WTC11 (cell line): ENCODE data around the gene NRXN3. TPM values are rescaled to one million over a fixed set of nuclear protein-coding genes. Genes with fewer than 3 reads are reported as not detected.

Source experiments
- ATAC-seq: fragments of 200-7000 bp; cut with Tn5 transposase; 2 replicates; pipeline ENCODE4 v1.10.0; 2021; ENCODE audit warnings: mild to moderate bottlenecking, moderate library complexity
- CTCF ChIA-PET: fragments of 300-600 bp; sonication (Branson Sonifier 250); formaldehyde crosslinking; loops from one replicate; lab custom pipeline; 2021; ENCODE audit warnings: antibody characterized with exemption; lab: Charles Lee
- POLR2A ChIA-PET: fragments of 350-600 bp; sonication (Branson Sonifier 250); formaldehyde crosslinking; loops from one replicate; lab custom pipeline; 2021; ENCODE audit warnings: antibody characterized with exemption; lab: Charles Lee
- DNase-seq: peaks from one replicate; pipeline ENCODE4 v3.0.0; 2021; ENCODE audit warnings: low spot score
- H3K27ac Mint-ChIP-seq: 2 replicates; pipeline ENCODE4 v1.8.0; 2021; ENCODE audit warnings: mixed read lengths
- H3K27me3 Mint-ChIP-seq: 2 replicates; pipeline ENCODE4 v1.8.0; 2021; ENCODE audit warnings: low read depth, mild to moderate bottlenecking, moderate library complexity, mixed read lengths
- H3K36me3 Mint-ChIP-seq: 2 replicates; pipeline ENCODE4 v1.8.0; 2021; ENCODE audit warnings: mixed read lengths
- H3K4me1 Mint-ChIP-seq: 2 replicates; pipeline ENCODE4 v1.8.0; 2022; ENCODE audit warnings: mixed read lengths
- H3K4me3 Mint-ChIP-seq: 2 replicates; pipeline ENCODE4 v1.8.0; 2021; ENCODE audit warnings: mild to moderate bottlenecking, moderate library complexity, mixed read lengths
- H3K9me3 Mint-ChIP-seq: 2 replicates; pipeline ENCODE4 v1.8.0; 2021; ENCODE audit warnings: mixed read lengths
- EMX1 ChIP-seq: fragments of 250-450 bp; sonication (Bioruptor Pico); IDR thresholded peaks from 2 replicates; pipeline ENCODE4 v1.8.0; 2021; ENCODE audit warnings: mild to moderate bottlenecking
- ETV6 ChIP-seq: sonication (generic); formaldehyde crosslinking; IDR thresholded peaks from 2 replicates; pipeline ENCODE4 v1.8.1; 2022; ENCODE audit warnings: mild to moderate bottlenecking, missing genetic modification reagents
- FOXK1 ChIP-seq: sonication (generic); formaldehyde crosslinking; IDR thresholded peaks from 2 replicates; pipeline ENCODE4 v1.8.0; 2022; ENCODE audit warnings: mild to moderate bottlenecking, moderate library complexity, missing genetic modification reagents
- FOXP1 ChIP-seq: sonication (generic); formaldehyde crosslinking; IDR thresholded peaks from 2 replicates; pipeline ENCODE4 v1.8.0; 2022; ENCODE audit warnings: missing genetic modification reagents, mild to moderate bottlenecking, moderate library complexity, borderline replicate concordance
- GTF2I ChIP-seq: fragments of 250-450 bp; sonication (Bioruptor Pico); conservative IDR thresholded peaks from 2 replicates; pipeline ENCODE4 v1.4.0; 2021; ENCODE audit warnings: mild to moderate bottlenecking
- HMGA2 ChIP-seq: fragments of 250-450 bp; sonication (Bioruptor Pico); IDR thresholded peaks from 2 replicates; pipeline ENCODE4 v1.4.0; 2021; ENCODE audit warnings: mild to moderate bottlenecking, moderate library complexity
- IRF2 ChIP-seq: sonication (generic); formaldehyde crosslinking; IDR thresholded peaks from 2 replicates; pipeline ENCODE4 v1.8.0; 2022; ENCODE audit warnings: low read depth, missing genetic modification reagents, borderline replicate concordance
- KAT7 ChIP-seq: sonication (generic); formaldehyde crosslinking; IDR thresholded peaks from 2 replicates; pipeline ENCODE4 v1.8.1; 2023; ENCODE audit warnings: missing genetic modification reagents, mild to moderate bottlenecking, borderline replicate concordance
- PRDM15 ChIP-seq: sonication (generic); formaldehyde crosslinking; IDR thresholded peaks from 2 replicates; pipeline ENCODE4 v1.8.0; 2022; ENCODE audit warnings: missing genetic modification reagents
- PRRX2 ChIP-seq: fragments of 250-450 bp; sonication (Bioruptor Pico); IDR thresholded peaks from 2 replicates; pipeline ENCODE4 v1.8.0; 2021; ENCODE audit warnings: mild to moderate bottlenecking
- RORB ChIP-seq: fragments of 250-450 bp; sonication (Bioruptor Pico); IDR thresholded peaks from 2 replicates; pipeline ENCODE4 v1.9.0; 2021; ENCODE audit warnings: mild to moderate bottlenecking
- SP1 ChIP-seq: sonication (generic); formaldehyde crosslinking; conservative IDR thresholded peaks from 2 replicates; pipeline ENCODE4 v1.8.1; 2022; ENCODE audit warnings: missing genetic modification reagents
- ZSCAN18 ChIP-seq: fragments of 250-450 bp; sonication (Bioruptor Pico); IDR thresholded peaks from 2 replicates; pipeline ENCODE4 v2.1.2; 2022; ENCODE audit warnings: mild to moderate bottlenecking, moderate library complexity
- total RNA-seq: library from RNA; stranded (reverse); gene quantifications from 3 replicates; pipeline ENCODE4 v1.2.3, GENCODE V29; 2021
- TF ChIP-seq, protein P1 (sequence below): fragments of 250-450 bp; sonication (Bioruptor Pico); IDR thresholded peaks from 2 replicates; pipeline ENCODE4 v1.9.0; 2021; ENCODE audit warnings: mild to moderate bottlenecking, borderline replicate concordance
- TF ChIP-seq, protein P2 (sequence below): sonication (generic); formaldehyde crosslinking; IDR thresholded peaks from 2 replicates; pipeline ENCODE4 v1.8.0; 2022; ENCODE audit warnings: mild to moderate bottlenecking, missing genetic modification reagents

The NRXN3 gene
- total RNA-seq, 1 experiment from 2014 or later: 3.0 TPM

- TF ChIP-seq ZSCAN18 (CRISPR knock-in tag) (no peak), HMGA2 (CRISPR knock-in tag) (no peak), EMX1 (no peak), RORB (CRISPR knock-in tag) (no peak), SP1 (CRISPR knock-in tag) (no peak)
- TF ChIP-seq, protein P1, sequence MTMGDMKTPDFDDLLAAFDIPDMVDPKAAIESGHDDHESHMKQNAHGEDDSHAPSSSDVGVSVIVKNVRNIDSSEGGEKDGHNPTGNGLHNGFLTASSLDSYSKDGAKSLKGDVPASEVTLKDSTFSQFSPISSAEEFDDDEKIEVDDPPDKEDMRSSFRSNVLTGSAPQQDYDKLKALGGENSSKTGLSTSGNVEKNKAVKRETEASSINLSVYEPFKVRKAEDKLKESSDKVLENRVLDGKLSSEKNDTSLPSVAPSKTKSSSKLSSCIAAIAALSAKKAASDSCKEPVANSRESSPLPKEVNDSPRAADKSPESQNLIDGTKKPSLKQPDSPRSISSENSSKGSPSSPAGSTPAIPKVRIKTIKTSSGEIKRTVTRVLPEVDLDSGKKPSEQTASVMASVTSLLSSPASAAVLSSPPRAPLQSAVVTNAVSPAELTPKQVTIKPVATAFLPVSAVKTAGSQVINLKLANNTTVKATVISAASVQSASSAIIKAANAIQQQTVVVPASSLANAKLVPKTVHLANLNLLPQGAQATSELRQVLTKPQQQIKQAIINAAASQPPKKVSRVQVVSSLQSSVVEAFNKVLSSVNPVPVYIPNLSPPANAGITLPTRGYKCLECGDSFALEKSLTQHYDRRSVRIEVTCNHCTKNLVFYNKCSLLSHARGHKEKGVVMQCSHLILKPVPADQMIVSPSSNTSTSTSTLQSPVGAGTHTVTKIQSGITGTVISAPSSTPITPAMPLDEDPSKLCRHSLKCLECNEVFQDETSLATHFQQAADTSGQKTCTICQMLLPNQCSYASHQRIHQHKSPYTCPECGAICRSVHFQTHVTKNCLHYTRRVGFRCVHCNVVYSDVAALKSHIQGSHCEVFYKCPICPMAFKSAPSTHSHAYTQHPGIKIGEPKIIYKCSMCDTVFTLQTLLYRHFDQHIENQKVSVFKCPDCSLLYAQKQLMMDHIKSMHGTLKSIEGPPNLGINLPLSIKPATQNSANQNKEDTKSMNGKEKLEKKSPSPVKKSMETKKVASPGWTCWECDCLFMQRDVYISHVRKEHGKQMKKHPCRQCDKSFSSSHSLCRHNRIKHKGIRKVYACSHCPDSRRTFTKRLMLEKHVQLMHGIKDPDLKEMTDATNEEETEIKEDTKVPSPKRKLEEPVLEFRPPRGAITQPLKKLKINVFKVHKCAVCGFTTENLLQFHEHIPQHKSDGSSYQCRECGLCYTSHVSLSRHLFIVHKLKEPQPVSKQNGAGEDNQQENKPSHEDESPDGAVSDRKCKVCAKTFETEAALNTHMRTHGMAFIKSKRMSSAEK: no peak
- peaks cover 70% of the 10 kb centered on the region for H3K4me1 Mint-ChIP-seq
- CTCF ChIA-PET: no interaction called here
- H3K9me3 Mint-ChIP-seq: peaks cover 17% of the 10 kb centered on the region
- peak overlapping the region; percentile 74; the same call in 1 of the 2 replicates for H3K27ac Mint-ChIP-seq
- DNase-seq (no peak), ATAC-seq (no peak)
- peaks cover 5% of the 10 kb centered on the region for H3K36me3 Mint-ChIP-seq
- POLR2A ChIA-PET: interaction anchor here (0.5 to 0.6 kb wide), 2 partner anchors 73 to 386 kb away, joined by 3 read pairs; no protein-coding TSS in a partner anchor
- H3K4me3 Mint-ChIP-seq: no peak overlapping the region
- H3K27me3 Mint-ChIP-seq: no peaks in the 10 kb centered on the region
Measured at GRCh38 chr14:79379266-79379665, 1209.1 kb downstream of the NRXN3 start.

- Mint-ChIP-seq H3K27me3 (no peaks in the 10 kb centered on the region), H3K27ac (no peak overlapping the region), H3K9me3 (peaks cover 19% of the 10 kb centered on the region), H3K36me3 (peaks cover 13% of the 10 kb centered on the region), H3K4me3 (no peak overlapping the region)
- POLR2A ChIA-PET: no interaction called here
- ATAC-seq (no peak), DNase-seq (no peak)
- TF ChIP-seq ETV6 (CRISPR knock-in tag): no peak
- no peak for TF ChIP-seq FOXK1 (CRISPR knock-in tag)
- no peak for TF ChIP-seq FOXP1
- TF ChIP-seq, protein P2, sequence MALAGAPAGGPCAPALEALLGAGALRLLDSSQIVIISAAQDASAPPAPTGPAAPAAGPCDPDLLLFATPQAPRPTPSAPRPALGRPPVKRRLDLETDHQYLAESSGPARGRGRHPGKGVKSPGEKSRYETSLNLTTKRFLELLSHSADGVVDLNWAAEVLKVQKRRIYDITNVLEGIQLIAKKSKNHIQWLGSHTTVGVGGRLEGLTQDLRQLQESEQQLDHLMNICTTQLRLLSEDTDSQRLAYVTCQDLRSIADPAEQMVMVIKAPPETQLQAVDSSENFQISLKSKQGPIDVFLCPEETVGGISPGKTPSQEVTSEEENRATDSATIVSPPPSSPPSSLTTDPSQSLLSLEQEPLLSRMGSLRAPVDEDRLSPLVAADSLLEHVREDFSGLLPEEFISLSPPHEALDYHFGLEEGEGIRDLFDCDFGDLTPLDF (CRISPR knock-in tag): no peak
- no peak for TF ChIP-seq IRF2
- TF ChIP-seq PRRX2 (CRISPR knock-in tag): no peak
- no peak for TF ChIP-seq GTF2I (CRISPR knock-in tag)
- TF ChIP-seq KAT7: no peak
- no peak for TF ChIP-seq PRDM15
- TF ChIP-seq, all 79 proteins: peak for 0
- peaks cover 38% of the 10 kb centered on the region for H3K4me1 Mint-ChIP-seq
- CTCF ChIA-PET: no interaction called here
Measured at GRCh38 chr14:79383031-79383430, 1212.9 kb downstream of the NRXN3 start.
